Mesodermal cell (in vitro differentiated cells): ENCODE measurements around the gene DIMT1. TPM values are rescaled to one million over a fixed set of nuclear protein-coding genes. Genes with fewer than 3 reads are reported as not detected.

Source experiments
- H3K27ac ChIP-seq: 2 replicates; pipeline ENCODE4 v1.7.0; 2013; ENCODE audit warnings: mild to moderate bottlenecking, low read depth, low read length, moderate library complexity; ENCODE audit not compliant: severe bottlenecking
- H3K36me3 ChIP-seq: 2 replicates; pipeline ENCODE4 v1.7.1; 2013; ENCODE audit warnings: mild to moderate bottlenecking, low read length, moderate library complexity; ENCODE audit not compliant: control insufficient read depth, insufficient read depth
- H3K4me1 ChIP-seq: one replicate; pipeline ENCODE4 v1.7.1; 2013; ENCODE audit warnings: mild to moderate bottlenecking, low read length; ENCODE audit not compliant: insufficient read depth, control insufficient read depth, poor library complexity, severe bottlenecking
- H3K4me3 ChIP-seq: 2 replicates; pipeline ENCODE4 v1.7.0; 2013; ENCODE audit warnings: low read length, control low read depth, mild to moderate bottlenecking; ENCODE audit not compliant: insufficient read depth, poor library complexity, severe bottlenecking; ENCODE audit errors: extremely low read depth
- H3K9me3 ChIP-seq: 2 replicates; pipeline ENCODE4 v1.7.1; 2013; ENCODE audit warnings: mild to moderate bottlenecking, low read length, moderate library complexity; ENCODE audit not compliant: control insufficient read depth
- WGBS, 2 experiments: methylation state at CpG; one replicate each; pipeline ENCODE4 v1.1.5; 2013; ENCODE audit warnings: missing lambda C conversion rate in 2 of 2; ENCODE audit not compliant: insufficient coverage in 2 of 2; 5-methylcytosine and 5-hydroxymethylcytosine counted together
- polyA plus RNA-seq, 2 experiments: library from polyadenylated mRNA; stranded (reverse); fragments of 50-300 nt; gene quantifications; one replicate each; pipeline ENCODE4 v1.2.3, GENCODE V29; 2013

Gene DIMT1
- polyA plus RNA-seq (2013, experiment 1 of 2), result 31.0 TPM
- 29.7 TPM for polyA plus RNA-seq (2013, experiment 2 of 2)

DNA sequence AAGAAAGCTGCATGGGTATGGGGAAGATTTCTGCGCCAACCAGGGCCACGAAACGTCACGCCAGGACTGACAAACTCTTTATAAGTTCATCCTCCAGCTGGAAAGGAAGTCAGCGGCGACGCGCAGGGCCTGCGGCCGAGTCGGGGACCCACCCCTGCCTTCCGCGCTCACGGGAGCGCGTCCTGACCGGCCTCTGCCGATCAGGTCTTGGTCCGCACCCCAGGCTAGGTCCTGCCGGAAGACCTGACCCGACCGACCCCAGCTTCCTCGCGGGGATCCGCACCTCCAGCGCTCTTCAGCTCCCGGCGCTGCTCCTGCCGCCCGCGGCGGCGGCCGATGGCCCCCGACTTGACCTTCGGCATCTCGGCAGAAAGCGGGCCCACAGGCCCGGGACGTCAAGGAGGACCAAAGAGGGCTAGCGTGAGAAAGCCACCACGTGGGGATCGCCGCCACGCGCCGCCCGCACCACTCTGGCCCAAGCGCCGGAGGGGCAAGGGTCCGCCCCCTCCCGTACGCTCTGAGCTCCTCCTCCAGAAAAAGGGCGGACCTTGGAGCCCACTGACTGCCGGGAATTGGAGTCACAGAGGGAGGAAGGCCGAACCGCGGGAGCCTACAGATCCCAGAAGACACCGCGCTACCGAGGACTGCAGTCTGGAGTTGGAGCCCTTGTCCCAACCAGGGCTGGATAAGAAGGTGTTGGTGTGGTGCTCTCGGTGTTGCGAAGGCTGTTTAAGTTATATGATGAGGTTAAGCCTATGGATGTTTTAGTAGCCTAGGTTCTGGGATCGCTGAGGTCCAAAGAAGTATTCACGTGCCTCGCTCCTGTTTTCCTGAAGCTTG is at the start of gene DIMT1:
Gene DIMT1 (minus strand): TSS at position 495 of the 840 bp plus-strand sequence. CDS start 133 bp downstream, at position 362.
- Histone ChIP-seq H3K4me3 (peak within 1 kb of the TSS; percentile 79), H3K27ac (peak within 1 kb of the TSS; percentile 90), H3K36me3 (peaks cover 29% of the 10 kb centered on the region), H3K4me1 (peaks cover 7% of the 10 kb centered on the region), H3K9me3 (no peaks in the 10 kb centered on the region)
- 0% methylated on average over 64 to 66 of the region's 66 CpGs for WGBS, 2 experiments

DNA sequence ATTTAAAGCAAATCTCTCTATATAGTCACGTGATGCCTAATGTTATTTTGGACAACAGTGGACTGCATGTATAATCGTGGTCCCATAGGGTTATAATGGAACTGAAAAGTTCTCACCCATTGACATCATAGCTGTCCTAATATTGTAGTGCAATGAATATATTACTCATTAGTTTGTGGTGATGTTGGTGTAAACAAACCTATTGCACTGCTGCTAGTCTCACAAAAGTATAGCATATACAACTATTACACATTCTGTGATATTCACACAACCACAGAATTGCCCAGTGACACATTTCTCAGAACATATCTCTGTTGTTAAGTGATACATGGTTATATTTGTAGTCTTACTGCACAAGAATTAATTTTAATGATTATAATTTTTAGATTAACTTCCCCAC is 46.6 kb upstream of the DIMT1 start:
- Histone ChIP-seq H3K9me3 (no peaks in the 10 kb centered on the region), H3K4me3 (no peak overlapping the region), H3K4me1 (no peaks in the 10 kb centered on the region), H3K36me3 (peaks cover 50% of the 10 kb centered on the region), H3K27ac (no peak overlapping the region)
- no CpG with 5 or more reads among the region's 2 CpGs for WGBS, 2 experiments

DNA sequence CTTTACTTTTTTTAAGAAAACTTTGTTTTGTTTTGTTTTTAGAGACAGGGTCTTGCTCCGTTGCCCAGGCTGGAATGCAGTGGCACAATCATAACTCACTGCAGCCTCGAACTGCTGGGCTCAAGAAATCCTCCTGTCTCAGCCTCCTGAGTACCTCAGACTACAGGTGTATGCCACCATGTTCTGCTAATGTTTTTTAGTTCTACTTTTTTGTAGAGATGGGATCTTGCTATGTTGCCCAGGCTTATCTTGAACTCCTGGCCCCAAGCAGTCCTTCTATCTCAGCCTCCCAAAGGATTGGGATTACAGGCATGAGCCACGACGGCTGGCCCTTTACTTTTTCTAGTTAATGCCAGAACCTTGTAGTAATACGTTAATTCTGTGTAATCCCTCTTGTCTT is 44.8 kb upstream of the DIMT1 start:
- H3K4me1 ChIP-seq, result no peaks in the 10 kb centered on the region
- no peak overlapping the region for H3K27ac ChIP-seq
- WGBS, 2 experiments, result 96% methylated on average over 4 of the region's 5 CpGs; no CpG with 5 or more reads in 1 of the 2 experiments
- H3K4me3 ChIP-seq, result no peak overlapping the region
- peaks cover 51% of the 10 kb centered on the region for H3K36me3 ChIP-seq
- no peaks in the 10 kb centered on the region for H3K9me3 ChIP-seq

DNA sequence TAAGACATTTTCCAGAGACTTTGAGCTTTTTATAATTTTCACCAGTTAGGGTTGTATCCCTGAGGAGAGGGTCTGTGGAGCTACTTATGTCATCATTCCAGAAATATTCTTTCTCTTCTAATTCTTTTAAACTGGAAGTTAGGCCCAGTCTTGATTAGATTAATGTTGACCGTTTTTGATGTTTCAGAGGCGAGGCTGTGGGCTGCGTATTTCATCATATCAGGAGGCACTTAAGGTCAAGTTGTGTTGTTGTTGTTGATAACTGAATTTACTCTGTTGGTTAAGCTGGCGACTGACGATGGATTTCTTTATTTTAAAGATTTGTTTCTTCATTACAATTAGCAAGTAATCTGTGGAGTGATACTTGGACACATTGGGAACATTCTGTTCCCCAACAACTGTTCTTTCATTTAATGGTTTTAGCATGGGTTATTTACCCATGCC is 28.9 kb upstream of the DIMT1 start:
- Histone ChIP-seq H3K36me3 (peaks cover 9% of the 10 kb centered on the region), H3K9me3 (no peaks in the 10 kb centered on the region), H3K4me1 (no peaks in the 10 kb centered on the region), H3K27ac (no peak overlapping the region), H3K4me3 (no peak overlapping the region)
- 100% methylated on average over 3 of the region's 5 CpGs for WGBS, 2 experiments

DNA sequence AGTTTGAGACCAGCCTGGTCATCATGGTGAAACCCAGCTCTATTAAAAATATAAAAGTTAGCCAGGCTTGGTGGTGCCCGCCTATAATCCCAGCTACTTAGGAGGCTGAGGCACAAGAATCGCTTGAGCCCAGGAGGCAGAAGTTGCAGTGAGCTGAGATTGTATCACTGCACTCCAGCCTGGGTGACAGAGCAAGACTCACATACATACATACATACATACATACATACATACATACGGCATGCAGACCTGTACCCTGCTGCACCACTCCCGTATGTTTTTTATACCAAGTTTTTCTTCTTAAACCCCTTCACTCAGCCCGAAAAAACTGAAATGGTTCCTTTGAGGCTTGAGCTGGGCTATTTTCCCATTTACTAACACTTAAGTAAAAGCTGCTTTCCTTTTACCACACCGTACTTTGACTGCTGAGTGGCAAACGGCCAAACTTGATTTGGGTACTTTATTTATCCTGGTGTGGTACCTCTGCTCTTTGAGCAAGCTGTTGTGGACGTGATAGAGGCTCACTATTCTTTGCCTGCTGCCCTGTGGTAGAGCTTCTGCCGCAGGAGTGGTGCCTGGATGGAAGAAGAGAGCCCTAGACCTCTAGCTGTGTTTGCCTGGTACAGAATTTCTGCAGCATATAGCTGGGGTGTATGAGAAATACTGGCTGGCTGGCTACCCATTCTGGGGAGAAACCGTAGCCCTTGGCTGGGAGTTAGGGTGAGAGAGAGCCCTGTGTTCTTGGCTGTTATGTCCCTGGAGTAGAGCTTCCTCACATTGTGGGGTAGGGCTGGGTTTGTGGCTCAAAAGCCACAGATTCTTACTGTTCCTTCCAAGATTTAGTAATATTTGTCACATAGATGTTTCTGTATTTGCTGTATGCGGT is 28.3 kb upstream of the DIMT1 start:
- no peaks in the 10 kb centered on the region for H3K9me3 ChIP-seq
- 92% methylated on average over 7 to 9 of the region's 11 CpGs for WGBS, 2 experiments
- H3K36me3 ChIP-seq, result peaks cover 6% of the 10 kb centered on the region
- no peak overlapping the region for H3K27ac ChIP-seq
- no peaks in the 10 kb centered on the region for H3K4me1 ChIP-seq
- no peak overlapping the region for H3K4me3 ChIP-seq

DNA sequence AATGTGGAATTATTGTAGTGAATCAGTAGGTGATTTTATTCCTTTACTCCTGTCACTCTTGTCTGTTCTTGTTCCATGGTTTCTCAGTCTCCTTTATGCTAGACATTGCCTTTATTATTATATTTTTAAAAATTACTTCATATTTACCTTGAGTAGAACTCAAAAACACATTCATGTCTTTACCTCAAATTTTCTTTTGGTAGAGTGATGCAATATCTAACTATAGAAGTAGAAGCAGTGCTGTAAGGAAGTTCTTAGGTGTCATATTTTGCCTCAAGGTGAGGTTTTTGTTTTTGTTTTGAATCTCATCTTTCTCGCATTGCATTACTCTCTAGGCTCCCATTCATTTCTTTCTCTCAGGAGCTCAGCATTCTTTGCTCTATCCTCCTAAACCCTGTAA is 21.1 kb upstream of the DIMT1 start:
- Histone ChIP-seq H3K4me1 (no peaks in the 10 kb centered on the region), H3K27ac (no peak overlapping the region), H3K9me3 (no peaks in the 10 kb centered on the region), H3K4me3 (no peak overlapping the region), H3K36me3 (peaks cover 3% of the 10 kb centered on the region)
- WGBS, 2 experiments, result no CpG with 5 or more reads among the region's 1 CpG

DNA sequence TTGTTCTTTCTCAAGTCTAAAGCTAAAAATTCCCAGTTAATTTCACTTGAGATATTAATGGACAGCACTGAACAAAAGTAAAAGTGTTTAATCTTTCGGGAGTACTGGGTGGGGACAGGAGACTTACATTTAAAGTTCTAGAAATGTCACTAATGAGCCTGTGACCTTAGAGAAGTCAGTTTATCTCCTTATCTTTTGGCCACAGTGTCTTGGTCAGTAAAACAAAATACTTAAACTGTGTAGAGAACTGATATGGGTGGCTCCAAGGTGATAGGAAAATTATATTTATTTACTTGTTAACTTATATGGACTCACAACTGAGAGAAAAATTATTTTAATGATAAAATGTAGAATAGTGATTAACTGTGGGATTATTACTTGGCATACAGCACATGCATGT is 17.7 kb upstream of the DIMT1 start:
- Histone ChIP-seq H3K4me1 (no peaks in the 10 kb centered on the region), H3K4me3 (no peak overlapping the region), H3K36me3 (peaks cover 25% of the 10 kb centered on the region), H3K27ac (no peak overlapping the region), H3K9me3 (no peaks in the 10 kb centered on the region)
- WGBS, 2 experiments, result 80 to 100% methylated on average over 1 of the region's 1 CpG

DNA sequence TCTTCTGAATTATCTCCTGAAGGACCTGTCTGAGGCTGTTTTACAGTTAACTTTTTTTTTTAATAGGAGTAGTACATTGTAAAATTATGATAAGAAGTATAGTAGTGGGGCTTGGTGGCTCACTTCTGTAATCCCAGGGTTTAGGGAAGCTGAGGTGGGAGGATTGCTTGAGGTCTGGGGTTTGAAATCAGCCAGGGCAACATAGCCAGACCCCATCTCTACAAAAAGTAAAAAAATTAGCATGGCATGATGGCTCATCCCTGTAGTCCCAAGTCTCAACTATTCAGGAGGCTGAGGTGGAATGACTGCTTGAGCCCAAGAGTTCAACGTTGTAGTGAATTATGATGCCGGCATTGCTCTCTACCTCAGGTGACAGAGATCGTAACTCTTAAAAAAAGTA is 15.9 kb upstream of the DIMT1 start:
- Histone ChIP-seq H3K36me3 (peaks cover 25% of the 10 kb centered on the region), H3K4me3 (no peak overlapping the region)
- WGBS, 2 experiments, result 97 to 100% methylated on average over 3 of the region's 3 CpGs

DNA sequence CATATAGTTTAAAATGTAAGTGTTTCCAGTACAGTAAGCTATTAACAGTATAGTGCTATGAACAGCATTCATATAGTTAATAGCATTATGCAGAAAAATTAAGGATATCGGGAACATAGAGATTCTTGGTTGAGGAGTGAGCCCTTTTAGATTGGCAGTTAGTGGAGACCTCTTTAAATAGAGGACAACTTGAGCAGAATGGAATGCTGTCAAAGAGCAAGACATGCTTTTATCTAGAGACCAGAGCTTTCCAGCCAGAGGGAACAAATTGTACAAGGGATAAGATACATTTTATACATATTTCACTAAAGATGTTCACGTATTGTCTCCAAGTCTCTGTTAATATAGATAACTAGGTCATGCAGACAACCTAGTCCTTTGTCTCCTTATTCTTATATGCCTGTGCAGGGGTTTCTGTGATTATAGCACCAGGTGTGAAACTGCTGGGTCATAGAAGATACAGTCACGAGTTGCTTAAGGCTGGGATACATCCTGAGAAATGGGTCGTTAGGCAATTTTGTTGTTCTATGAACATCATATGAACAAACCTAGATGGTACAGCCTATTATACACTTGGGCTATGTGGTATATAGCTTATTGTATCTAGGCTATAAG is 14.9 kb upstream of the DIMT1 start:
- WGBS, 2 experiments, result 80 to 89% methylated on average over 1 of the region's 4 CpGs
- Histone ChIP-seq H3K36me3 (peaks cover 25% of the 10 kb centered on the region), H3K9me3 (no peaks in the 10 kb centered on the region), H3K4me3 (no peak overlapping the region), H3K4me1 (peaks cover 4% of the 10 kb centered on the region), H3K27ac (no peak overlapping the region)

More for the DNA sequence above, 15.9 kb upstream of the DIMT1 start:
- H3K27ac ChIP-seq, result no peak overlapping the region
- H3K9me3 ChIP-seq, result no peaks in the 10 kb centered on the region
- H3K4me1 ChIP-seq, result no peaks in the 10 kb centered on the region

DNA sequence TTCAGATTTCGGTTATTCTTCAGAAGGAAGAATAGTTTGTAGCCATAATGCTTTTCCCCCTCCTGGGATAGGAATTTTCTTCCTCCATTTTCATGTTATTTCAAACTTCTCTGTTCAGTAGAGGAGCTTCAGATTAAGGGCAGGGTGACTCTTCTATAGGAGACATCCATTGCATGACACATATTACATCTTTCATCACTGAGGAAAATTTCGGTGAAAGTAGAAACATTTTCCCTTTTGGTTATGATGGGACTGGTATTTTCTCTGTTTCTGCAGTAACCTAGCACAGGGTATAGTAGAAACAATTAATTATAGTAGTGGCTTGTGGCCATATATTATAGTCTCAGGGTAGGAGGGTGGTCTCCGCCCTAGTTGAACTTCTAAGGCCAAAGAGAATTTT is 10.0 kb upstream of the DIMT1 start:
- H3K27ac ChIP-seq, result no peak overlapping the region
- H3K4me3 ChIP-seq, result peak overlapping the region; percentile 95
- WGBS, 2 experiments, result 80% methylated on average over 1 of the region's 3 CpGs; no CpG with 5 or more reads in 1 of the 2 experiments
- peaks cover 14% of the 10 kb centered on the region for H3K36me3 ChIP-seq
- peaks cover 4% of the 10 kb centered on the region for H3K4me1 ChIP-seq
- H3K9me3 ChIP-seq, result no peaks in the 10 kb centered on the region
